GM12801 (cell line): Measurements from ENCODE around the gene TMEM248.

Experiments used
- TF ChIP-seq, protein P1 (sequence below): IDR thresholded peaks from one replicate; pipeline ENCODE4 v1.5.1; 2011; ENCODE audit warnings: control low read depth; ENCODE audit not compliant: insufficient read length; ENCODE audit errors: extremely low read depth

The TMEM248 gene

GRCh38 chr7:66896441-66896840 lies 24.6 kb upstream of the TMEM248 start:
- TF ChIP-seq, protein P1, sequence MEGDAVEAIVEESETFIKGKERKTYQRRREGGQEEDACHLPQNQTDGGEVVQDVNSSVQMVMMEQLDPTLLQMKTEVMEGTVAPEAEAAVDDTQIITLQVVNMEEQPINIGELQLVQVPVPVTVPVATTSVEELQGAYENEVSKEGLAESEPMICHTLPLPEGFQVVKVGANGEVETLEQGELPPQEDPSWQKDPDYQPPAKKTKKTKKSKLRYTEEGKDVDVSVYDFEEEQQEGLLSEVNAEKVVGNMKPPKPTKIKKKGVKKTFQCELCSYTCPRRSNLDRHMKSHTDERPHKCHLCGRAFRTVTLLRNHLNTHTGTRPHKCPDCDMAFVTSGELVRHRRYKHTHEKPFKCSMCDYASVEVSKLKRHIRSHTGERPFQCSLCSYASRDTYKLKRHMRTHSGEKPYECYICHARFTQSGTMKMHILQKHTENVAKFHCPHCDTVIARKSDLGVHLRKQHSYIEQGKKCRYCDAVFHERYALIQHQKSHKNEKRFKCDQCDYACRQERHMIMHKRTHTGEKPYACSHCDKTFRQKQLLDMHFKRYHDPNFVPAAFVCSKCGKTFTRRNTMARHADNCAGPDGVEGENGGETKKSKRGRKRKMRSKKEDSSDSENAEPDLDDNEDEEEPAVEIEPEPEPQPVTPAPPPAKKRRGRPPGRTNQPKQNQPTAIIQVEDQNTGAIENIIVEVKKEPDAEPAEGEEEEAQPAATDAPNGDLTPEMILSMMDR, result no peak

- TF ChIP-seq, protein P1, result no peak
These were observed 21.3 kb upstream of the TMEM248 start for GRCh38 chr7:66899552-66900280.

GRCh38 chr7:66901941-66902843 lies 18.8 kb upstream of the TMEM248 start:
- TF ChIP-seq, protein P1, result no peak

DNA sequence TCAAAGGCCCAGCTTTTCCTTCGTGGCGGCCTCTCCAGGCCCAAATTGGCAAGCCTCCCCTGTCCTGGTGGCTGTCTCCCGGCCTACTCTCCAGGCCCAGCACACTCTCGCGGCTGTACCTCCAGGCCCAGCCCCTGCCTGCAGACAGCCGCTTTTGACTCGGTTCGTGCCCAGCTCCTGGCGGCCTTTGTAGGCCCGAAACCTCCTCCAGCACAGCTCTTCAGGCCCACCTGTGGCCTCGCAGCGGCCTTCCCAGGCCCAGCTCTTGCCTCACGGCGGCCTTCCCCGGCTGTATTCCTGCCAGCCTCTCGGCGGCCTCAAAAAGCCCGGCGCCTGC lies 18.2 kb upstream of the TMEM248 start:
- TF ChIP-seq, protein P1, result no peak

DNA sequence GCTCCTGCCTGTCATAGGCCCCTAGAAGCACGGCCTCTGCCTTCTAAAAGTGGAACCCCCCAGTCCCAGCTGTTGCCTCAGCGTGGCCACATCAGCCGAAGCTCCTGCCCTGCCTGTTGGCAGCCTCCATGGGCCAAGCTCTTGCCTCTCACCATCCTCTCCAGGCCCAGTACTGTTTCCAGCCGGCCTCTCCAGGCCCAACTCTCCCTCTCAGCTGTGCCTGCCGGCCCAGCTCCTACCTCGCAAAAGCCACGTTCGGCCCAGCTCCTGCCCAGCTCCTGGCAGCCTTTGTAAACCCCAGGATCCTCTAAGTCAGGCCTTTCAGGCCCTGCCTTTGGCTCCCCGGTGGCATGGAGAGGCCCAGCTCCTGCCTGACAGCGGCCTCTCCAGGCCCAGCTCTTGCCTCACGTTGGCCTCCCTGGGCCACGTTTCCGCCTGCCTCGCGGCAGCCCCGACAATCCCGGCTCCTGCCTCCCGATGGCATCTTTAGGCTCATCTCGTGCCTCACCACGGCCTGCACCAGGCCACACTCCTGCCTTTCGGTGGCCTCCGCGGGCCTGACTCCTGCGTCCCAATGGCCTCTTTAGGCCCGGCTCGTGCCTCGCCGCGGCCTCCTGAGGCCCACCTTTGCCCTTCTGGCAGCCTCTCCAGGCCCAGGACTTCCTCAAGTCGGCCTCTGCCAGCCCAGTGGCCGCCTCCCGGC lies 17.5 kb upstream of the TMEM248 start:
- TF ChIP-seq, protein P1, result no peak

GRCh38 chr7:66904063-66904593 lies 16.9 kb upstream of the TMEM248 start:
- TF ChIP-seq, protein P1, result no peak

GRCh38 chr7:66905278-66905677 lies 15.7 kb upstream of the TMEM248 start:
- TF ChIP-seq, protein P1, result no peak
